ENCODE data around the gene CLEC4D. TPM values are rescaled to one million over a fixed set of nuclear protein-coding genes. Genes with fewer than 3 reads are reported as not detected.

Gene CLEC4D
- total RNA-seq, 1 experiment from 2014 or later: not detected

Other genes with a start within 250 kb of the CLEC4D start
- not detected in 2 replicates for gene CLEC6A, start 57.5 kb upstream of the CLEC4D start, total RNA-seq (2014; rRNA removed; shearing (Covaris generic))
- not detected in 2 replicates for gene CLEC4E, start 27.4 kb downstream of the CLEC4D start, total RNA-seq (2014; rRNA removed; shearing (Covaris generic))
- gene AICDA, start 99.4 kb downstream of the CLEC4D start, total RNA-seq (2014; rRNA removed; shearing (Covaris generic)): not detected in 2 replicates
- 1.7 and 2.3 TPM in 2 replicates for gene MFAP5, start 149.3 kb downstream of the CLEC4D start, total RNA-seq (2014; rRNA removed; shearing (Covaris generic))
- 16.6 and 21.4 TPM in 2 replicates for gene RIMKLB, start 184.5 kb downstream of the CLEC4D start, total RNA-seq (2014; rRNA removed; shearing (Covaris generic))

Measured in SJSA1 (cell line).